Colonic mucosa (tissue), 4 donors: Measurements from ENCODE around the gene ATG12. TPM values are rescaled to one million over a fixed set of nuclear protein-coding genes. Genes with fewer than 3 reads are reported as not detected.
A peak's percentile ranks its signal among the peaks of the same experiment; 100 is the strongest.
"Not testable (repeated sequence)": the region's sequence is repeated elsewhere in the genome, so short reads cannot be mapped to it uniquely, and the experiment has no call there.

Experiments
- DNase-seq: peaks from one replicate; pipeline ENCODE4 v3.0.0-alpha.2; 2020
- H3K27ac ChIP-seq: fragments of 200-600 bp; one replicate; pipeline ENCODE4 v1.8.0; 2021
- H3K27me3 ChIP-seq: fragments of 200-600 bp; one replicate; pipeline ENCODE4 v1.8.0; 2021
- H3K36me3 ChIP-seq: fragments of 200-600 bp; one replicate; pipeline ENCODE4 v1.8.0; 2021
- H3K4me1 ChIP-seq: fragments of 200-600 bp; one replicate; pipeline ENCODE4 v1.8.0; 2021; ENCODE audit warnings: mild to moderate bottlenecking
- H3K4me3 ChIP-seq: fragments of 200-600 bp; one replicate; pipeline ENCODE4 v1.8.0; 2021
- H3K9ac ChIP-seq, 2 donors: one replicate each; pipeline ENCODE4 v1.7.0; 2013; ENCODE audit warnings: control low read depth in 2 of 2, low read depth in 2 of 2, low read length in 2 of 2
- H3K9me3 ChIP-seq: fragments of 200-600 bp; one replicate; pipeline ENCODE4 v1.8.0; 2021
- intact Hi-C: fragments of 100-400 bp; cut with DNase I; formaldehyde crosslinking; loops from one replicate; pipeline ENCODE4 v1.14.1; 2022
- total RNA-seq, 2 donors: library from RNA; stranded (reverse); fragmentation: NEBNext Ultra II Directional in 1 of 2; extraction: Animal tissue kit (Norgen Biotek cat#: 25700) in 1 of 2; gene quantifications; one replicate each; pipeline ENCODE4 v1.2.1, GENCODE V29; 2021
- TF ChIP-seq, protein P1 (sequence below): fragments of 200-600 bp; IDR thresholded peaks from one replicate; pipeline ENCODE4 v1.8.0; 2022; ENCODE audit warnings: antibody characterized with exemption, mild to moderate bottlenecking
- donor health status: healthy.
- donor health status: DM: no; HTN: no; CAD: no.
- donor health status: DM: no; HTN: no; CAD: no.

ATG12 gene
- 10 to 100 TPM; 24.5 to 38.9 TPM for total RNA-seq

DNA sequence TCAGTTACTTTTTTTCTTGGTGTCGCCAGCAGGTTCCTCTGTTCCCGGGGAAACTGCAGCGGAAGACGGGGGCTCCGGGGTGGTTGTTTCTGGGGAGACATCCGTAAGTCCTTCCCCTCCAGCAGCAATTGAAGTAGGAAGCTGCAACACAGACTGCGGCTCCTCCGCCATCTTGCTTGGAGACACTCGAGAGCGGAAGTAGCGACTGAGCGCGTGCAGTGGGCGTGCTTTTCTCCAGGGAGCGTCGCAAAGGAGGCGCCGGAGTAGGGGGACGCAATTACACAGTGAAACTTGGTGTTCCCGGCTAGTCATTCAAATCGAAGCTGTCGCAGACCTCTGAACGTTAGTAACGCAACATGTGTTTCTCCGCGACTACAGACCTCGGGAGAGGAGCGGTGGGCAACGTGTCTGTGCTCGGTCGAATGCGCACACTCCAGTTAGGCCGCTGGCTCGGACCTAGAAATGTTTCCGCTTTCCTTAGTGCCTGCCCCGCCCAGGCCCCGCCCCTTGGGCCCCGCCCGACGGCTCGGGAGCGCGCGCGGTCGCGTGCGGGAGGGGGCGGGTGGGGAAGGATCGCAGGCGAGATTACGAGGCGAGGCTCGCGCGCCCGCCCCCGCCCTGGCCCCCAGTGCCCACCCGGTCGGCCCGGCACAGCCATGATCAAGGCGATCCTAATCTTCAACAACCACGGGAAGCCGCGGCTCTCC, at the start of gene ATG12, which contains the start of gene AP3S1:
ATG12 (minus strand) TSS at position 184 of the 707 bp plus-strand sequence; CDS start at position 171, 13 bp downstream.
AP3S1 (plus strand) TSS at position 554 of the 707 bp plus-strand sequence; CDS start at position 657, 103 bp downstream.
- intact Hi-C loops = loop anchor here (5.0 kb wide), 1 partner anchor 219 kb away; no protein-coding TSS in a partner anchor
- Histone ChIP-seq H3K9ac (peak within 1 kb of the TSS; percentile 79 to 91), H3K27me3 (no peaks in the 10 kb centered on the region), H3K9me3 (no peaks in the 10 kb centered on the region), H3K4me3 (peak within 1 kb of the TSS; percentile 92), H3K27ac (peak within 1 kb of the TSS; percentile 86), H3K36me3 (no peaks in the 10 kb centered on the region), H3K4me1 (peaks cover 21% of the 10 kb centered on the region)
- TF ChIP-seq, protein P1, sequence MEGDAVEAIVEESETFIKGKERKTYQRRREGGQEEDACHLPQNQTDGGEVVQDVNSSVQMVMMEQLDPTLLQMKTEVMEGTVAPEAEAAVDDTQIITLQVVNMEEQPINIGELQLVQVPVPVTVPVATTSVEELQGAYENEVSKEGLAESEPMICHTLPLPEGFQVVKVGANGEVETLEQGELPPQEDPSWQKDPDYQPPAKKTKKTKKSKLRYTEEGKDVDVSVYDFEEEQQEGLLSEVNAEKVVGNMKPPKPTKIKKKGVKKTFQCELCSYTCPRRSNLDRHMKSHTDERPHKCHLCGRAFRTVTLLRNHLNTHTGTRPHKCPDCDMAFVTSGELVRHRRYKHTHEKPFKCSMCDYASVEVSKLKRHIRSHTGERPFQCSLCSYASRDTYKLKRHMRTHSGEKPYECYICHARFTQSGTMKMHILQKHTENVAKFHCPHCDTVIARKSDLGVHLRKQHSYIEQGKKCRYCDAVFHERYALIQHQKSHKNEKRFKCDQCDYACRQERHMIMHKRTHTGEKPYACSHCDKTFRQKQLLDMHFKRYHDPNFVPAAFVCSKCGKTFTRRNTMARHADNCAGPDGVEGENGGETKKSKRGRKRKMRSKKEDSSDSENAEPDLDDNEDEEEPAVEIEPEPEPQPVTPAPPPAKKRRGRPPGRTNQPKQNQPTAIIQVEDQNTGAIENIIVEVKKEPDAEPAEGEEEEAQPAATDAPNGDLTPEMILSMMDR = no peak
- peak; percentile 94 for DNase-seq

DNA sequence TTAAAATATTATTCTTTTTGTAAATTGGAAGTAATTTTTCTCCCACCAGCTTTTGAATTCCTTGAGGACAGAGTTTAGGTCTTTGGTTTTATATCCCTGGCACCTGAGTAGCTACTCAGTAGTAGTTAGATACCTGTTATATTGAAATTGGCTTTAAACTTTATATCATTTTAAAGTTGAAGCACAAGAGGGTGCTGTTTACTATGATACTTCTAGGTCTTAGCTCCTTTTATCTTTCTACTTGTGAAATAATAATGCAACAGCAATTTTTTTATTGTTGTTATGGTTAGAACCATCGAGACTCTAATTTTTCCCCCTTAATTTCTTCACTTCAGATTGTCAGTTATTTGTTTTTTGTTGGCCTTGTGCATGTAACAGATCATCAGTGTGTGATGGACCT, 46.7 kb upstream of the ATG12 start:
- DNase-seq = no peak
- Histone ChIP-seq H3K36me3 (no peaks in the 10 kb centered on the region), H3K27me3 (no peaks in the 10 kb centered on the region), H3K9me3 (no peaks in the 10 kb centered on the region), H3K27ac (no peak overlapping the region), H3K4me3 (no peak overlapping the region), H3K9ac (no peak overlapping the region), H3K4me1 (no peaks in the 10 kb centered on the region)
- intact Hi-C loops = no loop called here
- TF ChIP-seq, protein P1 = no peak

DNA sequence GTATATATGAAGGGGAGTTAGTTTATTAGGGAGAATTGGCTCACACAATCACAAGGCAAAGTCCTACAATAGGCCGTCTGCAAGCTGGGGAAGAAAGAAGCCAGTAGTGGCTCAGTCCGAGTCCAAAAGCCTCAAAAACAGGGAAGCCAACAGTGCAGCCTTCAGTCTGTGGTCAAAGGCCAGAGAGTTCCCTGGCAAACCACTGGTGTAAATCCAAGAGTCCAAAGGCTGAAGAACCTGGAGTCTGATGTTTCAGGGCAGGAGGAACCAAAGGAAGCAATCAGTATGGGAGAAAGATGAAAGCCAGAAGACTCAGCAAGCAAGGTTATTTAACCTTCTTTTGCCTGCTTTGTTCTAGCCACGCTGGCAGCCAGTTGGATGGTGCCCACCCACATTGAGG, 43.8 kb upstream of the ATG12 start:
- H3K9ac ChIP-seq, H3K27ac ChIP-seq, H3K4me1 ChIP-seq, H3K36me3 ChIP-seq, H3K9me3 ChIP-seq, intact Hi-C loops, H3K27me3 ChIP-seq, H3K4me3 ChIP-seq: not testable (repeated sequence)
- DNase-seq = peak; percentile 25

DNA sequence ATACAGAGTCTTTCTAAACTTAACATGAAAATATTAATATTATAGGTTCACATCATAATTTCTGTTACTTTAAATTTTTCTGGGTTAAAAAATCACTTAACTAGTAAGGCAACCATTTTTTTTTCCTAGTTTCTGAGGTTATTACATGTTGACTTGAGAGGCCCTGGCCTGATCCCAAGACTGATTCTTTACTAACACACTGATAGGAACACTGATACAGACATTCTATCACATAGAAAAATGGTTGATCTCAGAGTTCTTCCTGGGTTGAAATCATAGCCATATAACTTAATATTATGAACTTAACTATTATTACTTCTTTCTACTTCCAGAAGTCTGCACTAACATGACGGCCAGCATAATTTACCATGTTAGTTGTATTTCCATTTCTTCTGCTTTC, 43.3 kb upstream of the ATG12 start:
- no peak for DNase-seq
- Histone ChIP-seq H3K9me3 (no peaks in the 10 kb centered on the region), H3K9ac (no peak overlapping the region), H3K4me3 (no peak overlapping the region), H3K27me3 (no peaks in the 10 kb centered on the region), H3K4me1 (no peaks in the 10 kb centered on the region), H3K36me3 (no peaks in the 10 kb centered on the region), H3K27ac (no peak overlapping the region)
- TF ChIP-seq, protein P1 = no peak
- intact Hi-C loops = no loop called here

DNA sequence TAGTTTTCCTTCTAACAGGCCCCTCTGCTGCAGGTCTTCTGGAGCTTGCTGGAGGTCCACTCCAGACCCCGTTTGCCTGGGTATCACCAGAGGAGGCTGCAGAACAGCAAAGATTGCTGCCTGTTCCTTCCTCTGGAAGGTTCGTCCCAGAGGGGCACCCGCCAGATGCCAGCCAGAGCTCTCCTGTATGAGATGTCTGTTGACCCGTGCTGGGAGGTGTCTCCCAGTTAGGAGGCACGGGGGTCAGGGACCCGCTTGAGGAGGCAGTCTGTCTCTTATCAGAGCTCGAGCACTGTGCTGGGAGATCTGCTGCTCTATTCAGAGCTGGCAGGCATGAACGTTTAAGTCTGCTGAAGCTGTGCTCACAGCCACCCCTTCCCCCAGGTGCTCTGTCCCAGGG, 41.1 kb upstream of the ATG12 start:
- intact Hi-C loops, H3K4me1 ChIP-seq: not testable (repeated sequence)

DNA sequence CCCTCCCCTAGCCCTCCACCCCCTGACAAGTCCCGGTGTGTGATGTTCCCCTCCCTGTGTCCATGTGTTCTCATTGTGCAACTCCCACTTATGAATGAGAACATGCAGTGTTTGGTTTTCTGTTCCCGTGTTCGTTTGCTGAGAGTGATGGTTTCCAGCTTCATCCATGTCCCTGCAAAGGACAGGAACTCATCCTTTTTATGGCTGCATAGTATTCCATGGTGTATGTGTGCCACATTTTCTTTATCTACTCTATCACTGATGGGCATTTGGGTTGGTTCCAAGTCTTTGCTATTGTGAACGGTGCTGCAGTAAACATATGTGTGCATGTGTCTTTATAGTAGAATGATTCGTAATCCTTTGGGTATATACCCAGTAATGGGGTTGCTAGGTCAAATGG, 36.0 kb upstream of the ATG12 start:
- intact Hi-C loops, H3K4me3 ChIP-seq, H3K27me3 ChIP-seq: not testable (repeated sequence)

More for the DNA sequence above, 41.1 kb upstream of the ATG12 start:
- not testable (repeated sequence) for H3K4me3 ChIP-seq, H3K9ac ChIP-seq, H3K36me3 ChIP-seq, DNase-seq, H3K27ac ChIP-seq, H3K9me3 ChIP-seq, H3K27me3 ChIP-seq

DNA sequence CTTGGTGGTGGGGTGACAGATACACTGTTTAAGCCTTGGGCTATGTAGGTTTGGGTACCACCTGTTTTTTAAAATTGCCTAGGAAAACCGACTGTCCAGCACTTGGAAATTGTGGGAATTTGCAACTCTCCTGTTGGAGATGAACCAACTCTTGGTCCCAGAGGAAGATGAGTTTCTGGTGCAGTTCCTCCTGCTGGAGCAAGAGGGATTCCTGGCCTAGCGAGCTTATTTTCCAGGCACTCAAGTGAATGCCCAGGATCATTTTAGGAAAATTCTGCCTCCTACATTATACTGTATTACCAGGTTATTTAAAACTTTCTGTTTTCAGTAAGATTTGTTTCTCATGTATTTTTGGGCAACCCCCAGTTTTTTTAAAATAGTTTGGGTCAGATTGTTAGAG, 34.1 kb upstream of the ATG12 start:
- Histone ChIP-seq H3K27me3 (no peaks in the 10 kb centered on the region), H3K4me3 (no peak overlapping the region), H3K36me3 (no peaks in the 10 kb centered on the region), H3K4me1 (no peaks in the 10 kb centered on the region), H3K9me3 (no peaks in the 10 kb centered on the region), H3K9ac (no peak overlapping the region), H3K27ac (no peak overlapping the region)
- intact Hi-C loops = no loop called here
- TF ChIP-seq, protein P1 = no peak
- no peak for DNase-seq

More for the DNA sequence above, 36.0 kb upstream of the ATG12 start:
- H3K4me1 ChIP-seq, H3K36me3 ChIP-seq, H3K9ac ChIP-seq, H3K27ac ChIP-seq, DNase-seq, H3K9me3 ChIP-seq: not testable (repeated sequence)
